Kidney (tissue), 14 donors: ENCODE measurements around the gene SIDT2. TPM values are rescaled to one million over a fixed set of nuclear protein-coding genes. Genes with fewer than 3 reads are reported as not detected.
A peak's percentile ranks its signal among the peaks of the same experiment; 100 is the strongest.
"Not testable (repeated sequence)": the region's sequence is repeated elsewhere in the genome, so short reads cannot be mapped to it uniquely, and the experiment has no call there.

Source experiments
- DNase-seq, 5 donors: peaks; one replicate each; pipeline ENCODE4 v3.0.0-alpha.2; 2013 to 2020
- FAIRE-seq: peaks from 2 replicates; lab custom pipeline; 2012; peaks lifted over from hg19 to GRCh38; lab: Jason Lieb, UNC
- H3K27ac ChIP-seq, 2 donors: one replicate each; pipeline ENCODE4 v1.7.0; 2013; ENCODE audit warnings: low read depth in 2 of 2, low read length in 2 of 2, inconsistent platforms in 1 of 2
- H3K27me3 ChIP-seq: one replicate; pipeline ENCODE4 v1.7.1; 2013; ENCODE audit warnings: low read length, inconsistent platforms; ENCODE audit not compliant: control insufficient read depth, insufficient read depth
- H3K36me3 ChIP-seq, 3 donors: one replicate each; pipeline versions ENCODE4 v1.7.0 to v1.7.1; 2013; ENCODE audit warnings: low read length in 3 of 3, control low read depth in 1 of 3, inconsistent platforms in 1 of 3; ENCODE audit not compliant: insufficient read depth in 3 of 3, control insufficient read depth in 2 of 3
- H3K4me1 ChIP-seq, 3 donors: one replicate each; pipeline versions ENCODE4 v1.7.0 to v1.7.1; 2013; ENCODE audit warnings: low read length in 3 of 3, inconsistent platforms in 1 of 3, low read depth in 1 of 3; ENCODE audit not compliant: control insufficient read depth in 2 of 3, insufficient read depth in 2 of 3
- H3K4me3 ChIP-seq, 3 donors: one replicate each; pipeline versions ENCODE4 v1.7.0 to v1.8.1; 2013; ENCODE audit warnings: low read length in 3 of 3, control low read depth in 1 of 3, inconsistent platforms in 1 of 3
- H3K9ac ChIP-seq, 3 donors: one replicate each; pipeline versions ENCODE4 v1.7.0 to v1.7.1; 2013; ENCODE audit warnings: low read length in 3 of 3, control low read depth in 1 of 3, inconsistent platforms in 1 of 3
- H3K9me3 ChIP-seq, 3 donors: one replicate each; pipeline versions ENCODE4 v1.7.0 to v1.7.1; 2013; ENCODE audit warnings: low read length in 3 of 3, control low read depth in 1 of 3, inconsistent platforms in 1 of 3; ENCODE audit not compliant: control insufficient read depth in 2 of 3, insufficient read depth in 1 of 3
- intact Hi-C: fragments of 100-400 bp; cut with DNase I; formaldehyde crosslinking; loops from one replicate; pipeline ENCODE4 v1.11.1; 2022
- polyA plus RNA-seq: library from polyadenylated mRNA; stranded (reverse); fragments of 350-450 nt; fragmentation: Illumina TruSeq; extraction: RNeasy Lipid Tissue Mini Kit (QIAGEN cat#74804); gene quantifications from one replicate; pipeline ENCODE4 v1.2.3, GENCODE V29; 2014; ENCODE audit warnings: low read depth, low replicate concordance; ENCODE audit not compliant: insufficient read depth
- total RNA-seq: library from RNA; stranded (reverse); fragmentation: NEBNext Ultra II Directional; extraction: Animal tissue kit (Norgen Biotek cat#: 25700); gene quantifications from one replicate; pipeline ENCODE4 v1.2.1, GENCODE V29; 2021
- TF ChIP-seq, protein P1 (sequence below): IDR thresholded peaks from 3 replicates; pipeline ENCODE4 v1.5.1; 2012; ENCODE audit warnings: mild to moderate bottlenecking, moderate library complexity, borderline replicate concordance; ENCODE audit not compliant: insufficient read depth; ENCODE audit errors: extremely low read depth
- donor health status: control.
- donor health status: control.
- donor health status: control.
- donor health status: control.
- donor health status: control.
- donor health status: DM: yes; HTN: yes; CAD: no.
- donor health status: Normal renal cell carcinoma (clear cell type).

SIDT2 gene
- total and polyA plus RNA-seq, 2 donors from 2014 or later = 16.4 to 37.4 TPM

DNA sequence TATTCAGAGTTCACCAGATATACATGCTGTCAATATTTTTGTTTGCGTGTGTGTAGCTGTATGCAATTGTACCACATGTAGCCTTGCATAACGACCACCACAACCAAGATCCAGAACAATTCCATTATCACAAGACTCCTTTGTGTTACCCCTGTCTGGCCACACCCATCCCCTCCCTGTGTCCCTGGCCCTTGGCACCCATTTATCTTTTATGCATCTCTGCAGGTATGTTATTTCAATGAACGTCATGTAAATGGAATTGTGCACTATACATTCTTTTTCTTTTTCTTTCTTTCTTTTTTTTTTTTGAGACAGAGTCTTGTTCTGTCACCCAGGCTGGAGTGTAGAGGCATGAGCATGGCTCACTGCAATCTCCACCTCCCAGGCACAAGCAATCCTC lies 44.1 kb upstream of the SIDT2 start:
- intact Hi-C loops = no loop called here
- no peak for FAIRE-seq
- no peaks in the 10 kb centered on the region for H3K9me3 ChIP-seq

DNA sequence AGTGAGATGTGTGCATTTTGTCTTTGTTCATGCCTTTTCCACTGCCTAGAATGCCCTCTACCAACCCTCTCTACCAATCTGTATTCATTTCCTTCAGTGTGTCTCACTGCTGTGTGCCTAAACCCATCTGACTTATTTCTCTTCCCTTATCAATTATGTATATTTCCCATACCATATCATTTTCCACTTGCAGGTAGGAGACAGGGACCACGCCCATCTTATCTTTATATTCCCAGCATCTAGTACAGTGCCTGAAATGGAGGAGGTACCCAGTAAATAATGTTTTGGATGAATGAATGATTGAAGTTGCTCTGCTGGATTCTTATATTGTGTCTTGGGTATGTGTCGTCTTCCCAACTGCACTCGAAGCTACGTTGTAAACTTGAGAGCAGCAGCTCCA lies 43.6 kb upstream of the SIDT2 start:
- H3K36me3 ChIP-seq, FAIRE-seq, H3K9me3 ChIP-seq, H3K27ac ChIP-seq, H3K27me3 ChIP-seq, intact Hi-C loops, H3K4me1 ChIP-seq, H3K9ac ChIP-seq, H3K4me3 ChIP-seq, DNase-seq: not testable (repeated sequence)

More for the DNA sequence above, 44.1 kb upstream of the SIDT2 start:
- Histone ChIP-seq H3K27me3 (no peaks in the 10 kb centered on the region), H3K4me1 (no peaks in the 10 kb centered on the region), H3K4me3 (no peak overlapping the region), H3K9ac (no peak overlapping the region), H3K36me3 (no peaks in the 10 kb centered on the region), H3K27ac (no peak overlapping the region)
- TF ChIP-seq, protein P1, sequence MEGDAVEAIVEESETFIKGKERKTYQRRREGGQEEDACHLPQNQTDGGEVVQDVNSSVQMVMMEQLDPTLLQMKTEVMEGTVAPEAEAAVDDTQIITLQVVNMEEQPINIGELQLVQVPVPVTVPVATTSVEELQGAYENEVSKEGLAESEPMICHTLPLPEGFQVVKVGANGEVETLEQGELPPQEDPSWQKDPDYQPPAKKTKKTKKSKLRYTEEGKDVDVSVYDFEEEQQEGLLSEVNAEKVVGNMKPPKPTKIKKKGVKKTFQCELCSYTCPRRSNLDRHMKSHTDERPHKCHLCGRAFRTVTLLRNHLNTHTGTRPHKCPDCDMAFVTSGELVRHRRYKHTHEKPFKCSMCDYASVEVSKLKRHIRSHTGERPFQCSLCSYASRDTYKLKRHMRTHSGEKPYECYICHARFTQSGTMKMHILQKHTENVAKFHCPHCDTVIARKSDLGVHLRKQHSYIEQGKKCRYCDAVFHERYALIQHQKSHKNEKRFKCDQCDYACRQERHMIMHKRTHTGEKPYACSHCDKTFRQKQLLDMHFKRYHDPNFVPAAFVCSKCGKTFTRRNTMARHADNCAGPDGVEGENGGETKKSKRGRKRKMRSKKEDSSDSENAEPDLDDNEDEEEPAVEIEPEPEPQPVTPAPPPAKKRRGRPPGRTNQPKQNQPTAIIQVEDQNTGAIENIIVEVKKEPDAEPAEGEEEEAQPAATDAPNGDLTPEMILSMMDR = no peak
- no peak for DNase-seq

DNA sequence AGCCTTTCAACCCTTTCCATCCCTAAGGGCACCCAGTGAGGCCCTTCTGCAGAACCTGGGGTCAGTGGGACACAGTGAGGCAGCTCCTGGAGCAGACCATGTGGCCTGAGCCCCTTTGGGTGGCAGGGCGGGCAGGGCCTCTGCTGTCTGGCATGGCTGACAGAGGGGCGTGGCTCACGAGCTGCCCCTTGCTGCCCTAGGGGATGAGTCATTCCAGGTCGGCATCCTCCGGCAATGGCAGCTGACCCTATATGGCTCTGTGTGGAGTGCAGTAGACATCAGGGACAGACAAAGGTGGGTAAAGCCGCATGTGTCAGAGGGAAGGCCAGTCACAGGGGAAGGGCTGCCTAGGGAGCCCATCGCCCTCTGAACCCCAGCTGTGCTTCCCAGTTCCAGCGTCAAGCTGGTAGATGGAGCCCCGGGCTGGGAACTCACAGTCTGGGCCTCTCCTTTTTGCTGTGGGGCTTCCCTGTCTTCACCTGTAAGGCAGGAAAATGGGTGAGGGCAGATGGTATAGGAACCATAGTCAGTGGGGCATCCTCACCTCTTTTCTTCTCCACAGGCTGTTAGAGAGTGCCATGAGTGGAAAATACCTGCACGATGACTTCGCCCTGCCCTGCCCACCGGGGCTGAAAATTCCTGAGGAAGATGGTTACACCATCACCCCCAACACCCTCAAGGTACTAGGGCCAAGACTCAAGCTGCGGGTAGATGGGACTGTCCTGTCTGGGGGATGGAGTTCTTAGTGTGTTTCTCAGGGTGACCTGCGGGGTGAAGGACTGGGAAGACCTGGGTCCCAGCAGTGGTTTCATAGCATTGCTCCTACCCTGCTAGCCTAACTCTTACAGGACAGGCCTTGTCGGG lies 41.1 kb upstream of the SIDT2 start:
- FAIRE-seq, intact Hi-C loops, H3K9ac ChIP-seq, H3K36me3 ChIP-seq, H3K27ac ChIP-seq, H3K4me1 ChIP-seq, H3K4me3 ChIP-seq, H3K9me3 ChIP-seq, DNase-seq, H3K27me3 ChIP-seq: not testable (repeated sequence)

DNA sequence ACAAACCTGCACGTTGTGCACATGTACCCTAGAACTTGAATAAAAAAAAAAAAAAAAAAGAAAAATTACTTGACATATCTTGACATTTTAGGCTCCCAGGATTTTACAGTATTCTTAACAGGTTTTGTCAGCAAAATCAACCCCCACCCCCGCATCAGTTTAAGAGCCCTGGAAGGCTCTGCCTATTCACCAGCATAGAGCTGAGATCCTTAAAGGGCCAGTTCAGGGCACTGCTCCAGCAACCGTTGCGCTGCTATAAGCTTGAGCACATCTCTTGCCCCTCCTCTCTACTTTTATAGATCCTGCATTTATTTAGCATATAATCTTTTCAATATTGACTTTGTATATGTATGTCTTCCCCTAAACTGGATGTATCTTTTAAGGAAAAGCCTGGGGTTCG lies 35.2 kb upstream of the SIDT2 start:
- peak overlapping the region; percentile 88 to 95 for H3K27ac ChIP-seq

More for the DNA sequence above, 35.2 kb upstream of the SIDT2 start:
- intact Hi-C loops = no loop called here
- Histone ChIP-seq H3K4me3 (peak overlapping the region; percentile 93 to 100 (median 94)), H3K4me1 (peaks cover 0 to 6% (median 3%) of the 10 kb centered on the region in 3 donors), H3K27me3 (no peaks in the 10 kb centered on the region), H3K9ac (peak overlapping the region; percentile 68 to 89 (median 85)), H3K36me3 (peaks cover 0 to 12% (median 0%) of the 10 kb centered on the region in 3 donors), H3K9me3 (no peaks in the 10 kb centered on the region)
- DNase-seq (peak in 3 of 5 donors; percentile 35 to 78 (median 70)), FAIRE-seq (no peak)
- TF ChIP-seq, protein P1 = no peak
